H9 (cell line): Measurements from ENCODE around the gene KCNQ2. TPM values are rescaled to one million over a fixed set of nuclear protein-coding genes. Genes with fewer than 3 reads are reported as not detected.
"Not testable (repeated sequence)": the region's sequence is repeated elsewhere in the genome, so short reads cannot be mapped to it uniquely, and the experiment has no call there.

Experiments
- DNase-seq: peaks from one replicate; pipeline ENCODE4 v3.0.0-alpha.2; 2017
- H2AFZ ChIP-seq: one replicate; pipeline ENCODE4 v1.6.1; 2013; ENCODE audit warnings: mild to moderate bottlenecking, low read length, control low read depth, moderate library complexity
- H2AK5ac ChIP-seq: 2 replicates; pipeline ENCODE4 v1.6.1; 2013; ENCODE audit warnings: low read length, control low read depth, mixed read lengths; ENCODE audit not compliant: insufficient read length
- H2BK120ac ChIP-seq: one replicate; pipeline ENCODE4 v1.6.1; 2013; ENCODE audit warnings: low read depth, mild to moderate bottlenecking, low read length, control low read depth, inconsistent platforms; ENCODE audit not compliant: poor library complexity, severe bottlenecking
- H2BK12ac ChIP-seq: 2 replicates; pipeline ENCODE4 v1.6.1; 2013; ENCODE audit warnings: low read length, control low read depth, mixed read lengths, low read depth; ENCODE audit not compliant: insufficient read length
- H2BK15ac ChIP-seq: 2 replicates; pipeline ENCODE4 v1.6.1; 2013; ENCODE audit warnings: low read depth, low read length, control low read depth
- H2BK20ac ChIP-seq: one replicate; pipeline ENCODE4 v1.6.1; 2013; ENCODE audit warnings: low read depth, mild to moderate bottlenecking, low read length, control low read depth, inconsistent platforms; ENCODE audit not compliant: poor library complexity, severe bottlenecking
- H2BK5ac ChIP-seq: 2 replicates; pipeline ENCODE4 v1.6.1; 2013; ENCODE audit warnings: low read length, control low read depth, mixed read lengths; ENCODE audit not compliant: insufficient read length
- H3K14ac ChIP-seq: 2 replicates; pipeline ENCODE4 v1.6.1; 2013; ENCODE audit warnings: low read length, control low read depth; ENCODE audit not compliant: insufficient read depth
- H3K18ac ChIP-seq: 2 replicates; pipeline ENCODE4 v1.6.1; 2013; ENCODE audit warnings: low read depth, mild to moderate bottlenecking, mixed read lengths, low read length, control low read depth; ENCODE audit not compliant: insufficient read length
- H3K23ac ChIP-seq: 2 replicates; pipeline ENCODE4 v1.6.1; 2013; ENCODE audit warnings: low read length, control low read depth, mixed read lengths, low read depth; ENCODE audit not compliant: insufficient read length
- H3K23me2 ChIP-seq: 2 replicates; pipeline ENCODE4 v1.6.1; 2013; ENCODE audit warnings: low read depth, mild to moderate bottlenecking, mixed read lengths, low read length, control low read depth; ENCODE audit not compliant: insufficient read length, poor library complexity, severe bottlenecking
- H3K27ac ChIP-seq: 2 replicates; pipeline ENCODE4 v1.5.1; 2013; ENCODE audit warnings: low read length, control low read depth, mixed read lengths, low read depth; ENCODE audit not compliant: insufficient read length
- H3K27me3 ChIP-seq: 2 replicates; pipeline ENCODE4 v1.6.1; 2013; ENCODE audit warnings: low read length, control low read depth, inconsistent platforms; ENCODE audit not compliant: insufficient read depth
- H3K4ac ChIP-seq: 2 replicates; pipeline ENCODE4 v1.6.1; 2013; ENCODE audit warnings: low read depth, mild to moderate bottlenecking, control low read depth, inconsistent platforms, low read length, moderate library complexity
- H3K4me1 ChIP-seq: 2 replicates; pipeline ENCODE4 v1.6.1; 2013; ENCODE audit warnings: low read length, control low read depth, inconsistent platforms; ENCODE audit not compliant: insufficient read depth
- H3K4me2 ChIP-seq: 2 replicates; pipeline ENCODE4 v1.6.1; 2013; ENCODE audit warnings: low read length, control low read depth, mixed read lengths; ENCODE audit not compliant: insufficient read length, insufficient read depth
- H3K56ac ChIP-seq: 2 replicates; pipeline ENCODE4 v1.6.1; 2013; ENCODE audit warnings: low read depth, mild to moderate bottlenecking, mixed read lengths, low read length, control low read depth; ENCODE audit not compliant: insufficient read length
- H3K79me1 ChIP-seq: 2 replicates; pipeline ENCODE4 v1.6.1; 2013; ENCODE audit warnings: low read depth, mild to moderate bottlenecking, moderate library complexity, low read length, control low read depth, inconsistent platforms; ENCODE audit not compliant: insufficient read depth, poor library complexity, severe bottlenecking
- H3K79me2 ChIP-seq: 2 replicates; pipeline ENCODE4 v1.6.1; 2013; ENCODE audit warnings: low read length, control low read depth, inconsistent platforms; ENCODE audit not compliant: insufficient read depth
- H3K9ac ChIP-seq: 2 replicates; pipeline ENCODE4 v1.6.1; 2013; ENCODE audit warnings: low read length, control low read depth, mixed read lengths; ENCODE audit not compliant: insufficient read length; ENCODE audit errors: extremely low read depth
- H3K9me3 ChIP-seq: one replicate; pipeline ENCODE4 v1.6.1; 2013; ENCODE audit warnings: low read depth, low read length, inconsistent platforms; ENCODE audit not compliant: control insufficient read depth
- H3T11ph ChIP-seq: one replicate; pipeline ENCODE4 v1.6.1; 2013; ENCODE audit warnings: mild to moderate bottlenecking, low read length, control low read depth, inconsistent platforms
- H4K20me1 ChIP-seq: one replicate; pipeline ENCODE4 v1.6.1; 2013; ENCODE audit not compliant: control insufficient read depth, insufficient read length, insufficient read depth
- H4K5ac ChIP-seq: 2 replicates; pipeline ENCODE4 v1.6.1; 2013; ENCODE audit warnings: low read depth, mild to moderate bottlenecking, mixed read lengths, low read length, control low read depth; ENCODE audit not compliant: insufficient read length
- H4K8ac ChIP-seq: replicated peaks from 2 replicates; pipeline ENCODE4 v1.6.1; 2013; ENCODE audit warnings: low read length, control low read depth, mixed read lengths, low read depth; ENCODE audit not compliant: insufficient read length
- H4K91ac ChIP-seq: 2 replicates; pipeline ENCODE4 v1.6.1; 2013; ENCODE audit warnings: low read depth, mild to moderate bottlenecking, moderate library complexity, mixed read lengths, low read length, control low read depth; ENCODE audit not compliant: insufficient read length
- H3K27ac Mint-ChIP-seq, 3 experiments: 2 replicates in 2 of 3; 3 replicates in 1 of 3; pipeline ENCODE4 v1.8.0; 2020 to 2021; ENCODE audit warnings: mixed read lengths in 3 of 3, mild to moderate bottlenecking in 1 of 3, moderate library complexity in 1 of 3
- H3K27me3 Mint-ChIP-seq: 2 replicates; pipeline ENCODE4 v1.8.0; 2021; ENCODE audit warnings: low read depth, mild to moderate bottlenecking, moderate library complexity, mixed read lengths
- H3K36me3 Mint-ChIP-seq, 3 experiments: 2 replicates in 2 of 3; 3 replicates in 1 of 3; pipeline ENCODE4 v1.8.0; 2020 to 2021; ENCODE audit warnings: low read depth in 3 of 3, mixed read lengths in 3 of 3; ENCODE audit not compliant: insufficient read depth in 1 of 3
- H3K4me1 Mint-ChIP-seq, 2 experiments: 2 replicates each; pipeline ENCODE4 v1.8.0; 2020; ENCODE audit warnings: mixed read lengths in 2 of 2
- H3K4me3 Mint-ChIP-seq, 2 experiments: 2 replicates in 1 of 2; 3 replicates in 1 of 2; pipeline ENCODE4 v1.8.0; 2020 to 2021; ENCODE audit warnings: mild to moderate bottlenecking in 2 of 2, mixed read lengths in 2 of 2, moderate library complexity in 1 of 2
- H3K9me3 Mint-ChIP-seq, 2 experiments: 2 replicates in 1 of 2; 3 replicates in 1 of 2; pipeline ENCODE4 v1.8.0; 2020; ENCODE audit warnings: mild to moderate bottlenecking in 2 of 2, mixed read lengths in 2 of 2, moderate library complexity in 1 of 2
- CTCF ChIP-seq: fragments of 200-600 bp; sonication (generic); conservative IDR thresholded peaks from 3 replicates; pipeline ENCODE4 v1.8.0; 2021; ENCODE audit warnings: antibody characterized with exemption, mild to moderate bottlenecking
- WGBS: extraction: QIAGEN DNeasy Blood & Tissue Kit; methylation state at CpG from one replicate; pipeline ENCODE4 v1.1.7; 2013; ENCODE audit warnings: missing lambda C conversion rate, low lambda C conversion rate, mixed read lengths; ENCODE audit not compliant: insufficient read length; ENCODE audit errors: extremely low coverage; 5-methylcytosine and 5-hydroxymethylcytosine counted together
- total RNA-seq: library from RNA; stranded (reverse); gene quantifications from 2 replicates; pipeline ENCODE4 v1.2.1, GENCODE V29; 2021

Gene KCNQ2
- total RNA-seq, 1 experiment from 2014 or later = 69.2 TPM

GRCh38 chr20:63517376-63518309 is 45.2 kb upstream of the KCNQ2 start:
- Histone ChIP-seq H2AFZ (no peak overlapping the region), H3T11ph (no peak overlapping the region), H2BK12ac (no peak overlapping the region), H4K91ac (no peak overlapping the region), H3K79me2 (no peaks in the 10 kb centered on the region; the same call in 1 of the 2 replicates), H3K14ac (no peak overlapping the region), H2BK120ac (no peak overlapping the region), H2BK20ac (no peak overlapping the region), H4K8ac (no peak overlapping the region), H3K27ac (no peak overlapping the region), H2BK5ac (no peak overlapping the region), H4K5ac (no peak overlapping the region), H3K4me1 (no peaks in the 10 kb centered on the region; the same call in 1 of the 2 replicates), H3K4me2 (no peak overlapping the region), H3K18ac (no peak overlapping the region), H2BK15ac (no peak overlapping the region), H2AK5ac (no peak overlapping the region), H3K27me3 (no peaks in the 10 kb centered on the region), H3K4ac (no peak overlapping the region), H3K23ac (no peak overlapping the region), H3K9ac (no peak overlapping the region), H3K56ac (no peak overlapping the region), H4K20me1 (no peaks in the 10 kb centered on the region), H3K23me2 (peaks cover 10% of the 10 kb centered on the region), H3K9me3 (no peaks in the 10 kb centered on the region), H3K79me1 (peaks cover 4% of the 10 kb centered on the region)
- Mint-ChIP-seq H3K27ac (no peak overlapping the region; a peak in 1 of 7 replicates), H3K4me1 (peaks cover 2 to 24% of the 10 kb centered on the region in 2 experiments; a peak in 2 of 4 replicates), H3K9me3 (peaks cover 6 to 20% of the 10 kb centered on the region in 2 experiments), H3K36me3 (peaks cover 3 to 40% (median 9%) of the 10 kb centered on the region in 3 experiments; a peak in 6 of 7 replicates), H3K4me3 (peak overlapping the region in 1 of 2 experiments; percentile 61; a peak in 2 of 5 replicates), H3K27me3 (peaks cover 33% of the 10 kb centered on the region)
- no peak for TF ChIP-seq CTCF
- no CpG with 5 or more reads among the region's 32 CpGs for WGBS
- DNase-seq = no peak

DNA sequence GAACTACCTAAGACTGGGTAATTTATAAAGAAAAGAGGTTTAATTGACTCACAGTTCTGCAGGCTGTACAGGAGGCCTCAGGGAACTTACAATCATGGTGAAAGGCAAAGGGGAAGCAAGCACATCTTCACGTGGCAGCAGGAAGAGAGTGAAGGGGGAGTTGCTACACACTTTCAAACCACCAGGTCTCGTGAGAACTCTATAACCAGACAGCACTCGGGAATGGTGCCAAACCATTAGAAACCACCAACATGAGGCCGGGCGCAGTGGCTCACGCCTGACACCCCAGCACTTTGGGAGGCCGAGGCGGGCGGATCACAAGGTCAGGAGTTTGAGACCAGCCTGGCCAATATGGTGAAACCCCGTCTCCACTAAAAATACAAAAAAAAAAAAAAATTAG is 42.1 kb upstream of the KCNQ2 start:
- not testable (repeated sequence) for H2BK120ac ChIP-seq, H2BK20ac ChIP-seq

More for the DNA sequence above, 42.1 kb upstream of the KCNQ2 start:
- not testable (repeated sequence) for H3K56ac ChIP-seq, H3K4me3 Mint-ChIP-seq, H3K4me2 ChIP-seq, H4K8ac ChIP-seq, H2AFZ ChIP-seq, H3K4me1 ChIP-seq, H3K14ac ChIP-seq, H4K5ac ChIP-seq, H3K27ac ChIP-seq, H3K9ac ChIP-seq, H4K20me1 ChIP-seq, H2BK5ac ChIP-seq, H2AK5ac ChIP-seq, H2BK12ac ChIP-seq, DNase-seq, H3K79me1 ChIP-seq, H3K18ac ChIP-seq, H2BK15ac ChIP-seq, H3K9me3 ChIP-seq, H3K27me3 ChIP-seq, H3K4ac ChIP-seq, H3K79me2 ChIP-seq, H3K23me2 ChIP-seq, H3T11ph ChIP-seq, H4K91ac ChIP-seq, H3K23ac ChIP-seq
- Mint-ChIP-seq H3K27me3 (peaks cover 60% of the 10 kb centered on the region), H3K27ac (peak overlapping the region in 1 of 3 experiments; percentile 78; a peak in 2 of 7 replicates), H3K4me1 (peaks cover 0 to 14% of the 10 kb centered on the region in 2 experiments; a peak in 2 of 4 replicates), H3K9me3 (peaks cover 6 to 37% of the 10 kb centered on the region in 2 experiments), H3K36me3 (peaks cover 0 to 33% (median 4%) of the 10 kb centered on the region in 3 experiments; a peak in 4 of 7 replicates)
- WGBS = no CpG with 5 or more reads among the region's 10 CpGs
